Peyer's patch (tissue), 4 donors: ENCODE measurements around the gene KCNMB3.
"Not testable (repeated sequence)": the region's sequence is repeated elsewhere in the genome, so short reads cannot be mapped to it uniquely, and the experiment has no call there.

ENCODE experiments used
- CTCF ChIP-seq, 6 experiments: fragments of 450-650 bp in 4 of 6; fragments of 200-600 bp in 2 of 6; sonication (generic) in 1 of 6; IDR thresholded peaks; one replicate each; pipeline ENCODE4 v1.5.1; 2017 to 2019; ENCODE audit warnings: antibody characterized with exemption in 6 of 6, mild to moderate bottlenecking in 3 of 6, moderate library complexity in 1 of 6
- POLR2A ChIP-seq, 2 donors: fragments of 450-650 bp; IDR thresholded peaks; one replicate each; pipeline ENCODE4 v1.5.1; 2017; ENCODE audit warnings: antibody characterized with exemption in 2 of 2, mild to moderate bottlenecking in 2 of 2, moderate library complexity in 2 of 2

GRCh38 chr3:179259959-179260756 lies 9.2 kb upstream of the KCNMB3 start:
- not testable (repeated sequence) for TF ChIP-seq CTCF, POLR2A (IDR thresholded peaks at IDR 0.05)
